Endometrial microvascular endothelial cells (primary cell): ENCODE data around the gene USE1. TPM values are rescaled to one million over a fixed set of nuclear protein-coding genes. Genes with fewer than 3 reads are reported as not detected.

Source experiments
- total RNA-seq: library from RNA; depleted of rRNA; stranded (reverse); fragments of >200 nt; gene quantifications from one replicate; pipeline ENCODE4 v1.2.3, GENCODE V29; 2015; ENCODE audit errors: inconsistent ontology term

The USE1 gene
- total RNA-seq, 1 donor from 2014 or later = 11.1 TPM

Other genes starting within 250 kb of the USE1 start
- gene CPAMD8, start 188.5 kb upstream of the USE1 start, total RNA-seq = 0.46 TPM
- gene HAUS8, start 139.9 kb upstream of the USE1 start, total RNA-seq = 14.2 TPM
- 60.7 TPM for gene MYO9B, start 139.6 kb upstream of the USE1 start, total RNA-seq
- 2.7 TPM for gene OCEL1, start 10.9 kb downstream of the USE1 start, total RNA-seq
- 40.9 TPM for gene NR2F6, start 30.6 kb downstream of the USE1 start, total RNA-seq
- gene USHBP1, start 49.4 kb downstream of the USE1 start, total RNA-seq = 18.5 TPM
- gene BABAM1, start 52.1 kb downstream of the USE1 start, total RNA-seq = 139 TPM
- gene ANKLE1, start 66.5 kb downstream of the USE1 start, total RNA-seq = 1.0 TPM
- 6.6 TPM for gene ABHD8, start 88.1 kb downstream of the USE1 start, total RNA-seq
- 115 TPM for gene MRPL34, start 90.5 kb downstream of the USE1 start, total RNA-seq
- gene DDA1, start 94.2 kb downstream of the USE1 start, total RNA-seq = 48.1 TPM
- gene ANO8, start 119.5 kb downstream of the USE1 start, total RNA-seq = 0.84 TPM
- gene GTPBP3, start 122.2 kb downstream of the USE1 start, total RNA-seq = 36.8 TPM
- gene PLVAP, start 162.0 kb downstream of the USE1 start, total RNA-seq = 0.46 TPM
- gene CCDC194, start 178.8 kb downstream of the USE1 start, total RNA-seq = not detected
- gene BST2, start 190.3 kb downstream of the USE1 start, total RNA-seq = 306 TPM
- gene MVB12A, start 204.7 kb downstream of the USE1 start, total RNA-seq = 88.0 TPM
- gene TMEM221, start 233.3 kb downstream of the USE1 start, total RNA-seq = not detected
- not detected for gene NXNL1, start 245.6 kb downstream of the USE1 start, total RNA-seq